Muscle layer of duodenum (tissue), 2 donors: ENCODE results near the gene TPSD1.
"Not testable (repeated sequence)": the region's sequence is repeated elsewhere in the genome, so short reads cannot be mapped to it uniquely, and the experiment has no call there.

Source experiments
- H3K27ac ChIP-seq: one replicate; pipeline ENCODE4 v1.7.0; 2013; ENCODE audit warnings: mild to moderate bottlenecking, low read length
- H3K27me3 ChIP-seq: one replicate; pipeline ENCODE4 v1.7.0; 2013; ENCODE audit warnings: low read depth, mild to moderate bottlenecking, control low read depth, low read length
- H3K36me3 ChIP-seq, 2 donors: one replicate each; pipeline ENCODE4 v1.7.0; 2013; ENCODE audit warnings: low read length in 2 of 2, control low read depth in 1 of 2, mild to moderate bottlenecking in 1 of 2; ENCODE audit not compliant: insufficient read depth in 2 of 2, control insufficient read depth in 1 of 2
- H3K4me1 ChIP-seq, 2 donors: one replicate each; pipeline ENCODE4 v1.7.0; 2013; ENCODE audit warnings: low read length in 2 of 2, mild to moderate bottlenecking in 2 of 2, control low read depth in 1 of 2, moderate library complexity in 1 of 2; ENCODE audit not compliant: insufficient read depth in 2 of 2, control insufficient read depth in 1 of 2
- H3K4me3 ChIP-seq, 2 donors: one replicate each; pipeline ENCODE4 v1.7.0; 2013; ENCODE audit warnings: low read length in 2 of 2, low read depth in 1 of 2, mild to moderate bottlenecking in 1 of 2
- H3K9me3 ChIP-seq, 2 donors: one replicate each; pipeline ENCODE4 v1.7.0; 2013; ENCODE audit warnings: low read length in 2 of 2, control low read depth in 1 of 2, mild to moderate bottlenecking in 1 of 2; ENCODE audit not compliant: control insufficient read depth in 1 of 2
- donor health status: healthy.

The TPSD1 gene

DNA sequence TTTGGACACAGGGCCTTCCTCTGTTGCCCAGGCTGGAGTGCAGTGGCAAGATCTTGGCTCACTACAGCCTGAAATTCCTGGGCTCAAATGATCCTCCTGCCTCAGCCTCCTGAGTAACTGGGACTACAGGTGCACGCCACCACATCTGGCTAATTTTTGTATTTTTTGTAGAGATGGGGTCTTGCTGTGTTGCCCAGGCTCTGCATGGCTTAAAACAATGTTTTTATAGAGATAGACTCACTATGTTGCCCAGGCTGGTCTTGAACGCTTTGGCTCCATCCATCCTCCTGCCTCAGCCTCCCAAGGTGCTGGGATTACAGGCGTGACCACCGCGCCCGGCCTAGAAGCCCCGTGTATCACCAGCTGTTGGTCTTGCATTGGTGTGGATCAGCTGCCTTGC is 13.5 kb downstream of the TPSD1 start:
- not testable (repeated sequence) for H3K36me3 ChIP-seq, H3K4me3 ChIP-seq, H3K27me3 ChIP-seq, H3K27ac ChIP-seq, H3K9me3 ChIP-seq, H3K4me1 ChIP-seq

- Histone ChIP-seq H3K4me3 (no peak overlapping the region), H3K36me3 (no peaks in the 10 kb centered on the region), H3K9me3 (peaks cover 0 to 3% of the 10 kb centered on the region in 2 donors), H3K4me1 (peaks cover 0 to 10% of the 10 kb centered on the region in 2 donors), H3K27ac (no peak overlapping the region), H3K27me3 (no peaks in the 10 kb centered on the region)
Observed at GRCh38 chr16:1271380-1271723, 15.5 kb downstream of the TPSD1 start.

DNA sequence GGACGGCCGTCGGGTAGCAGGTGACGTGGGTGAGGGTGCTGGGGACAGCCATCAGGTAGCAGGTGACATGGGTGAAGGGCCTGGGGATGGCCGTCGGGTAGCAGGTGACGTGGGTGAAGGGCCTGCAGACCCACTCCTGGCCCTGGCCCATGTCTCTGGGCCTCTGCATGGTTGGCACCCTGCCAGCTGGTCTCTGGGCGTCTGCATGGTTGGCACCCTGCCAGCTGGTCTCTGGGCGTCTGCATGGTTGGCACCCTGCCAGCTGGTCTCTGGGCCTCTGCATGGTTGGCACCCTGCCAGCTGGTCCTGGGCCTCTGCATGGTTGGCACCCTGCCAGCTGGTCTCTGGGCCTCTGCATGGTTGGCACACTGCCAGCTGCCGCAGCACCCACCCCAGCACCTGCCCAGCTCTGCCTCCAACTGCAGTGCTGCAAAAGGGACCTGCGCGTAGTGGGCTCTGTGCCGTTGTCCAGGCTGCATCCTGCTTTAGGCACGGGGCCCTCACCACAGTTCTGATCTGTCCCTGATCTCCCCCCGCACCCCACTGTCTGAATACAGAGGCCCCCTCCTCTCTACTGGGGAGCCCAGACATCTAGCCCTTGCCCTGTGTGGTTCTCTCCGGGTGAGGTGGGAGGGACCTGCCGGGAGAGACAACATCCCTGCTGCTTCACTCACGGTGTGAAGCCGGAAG is 16.0 kb downstream of the TPSD1 start:
- H3K4me1 ChIP-seq, H3K36me3 ChIP-seq, H3K4me3 ChIP-seq, H3K27ac ChIP-seq, H3K27me3 ChIP-seq, H3K9me3 ChIP-seq: not testable (repeated sequence)

DNA sequence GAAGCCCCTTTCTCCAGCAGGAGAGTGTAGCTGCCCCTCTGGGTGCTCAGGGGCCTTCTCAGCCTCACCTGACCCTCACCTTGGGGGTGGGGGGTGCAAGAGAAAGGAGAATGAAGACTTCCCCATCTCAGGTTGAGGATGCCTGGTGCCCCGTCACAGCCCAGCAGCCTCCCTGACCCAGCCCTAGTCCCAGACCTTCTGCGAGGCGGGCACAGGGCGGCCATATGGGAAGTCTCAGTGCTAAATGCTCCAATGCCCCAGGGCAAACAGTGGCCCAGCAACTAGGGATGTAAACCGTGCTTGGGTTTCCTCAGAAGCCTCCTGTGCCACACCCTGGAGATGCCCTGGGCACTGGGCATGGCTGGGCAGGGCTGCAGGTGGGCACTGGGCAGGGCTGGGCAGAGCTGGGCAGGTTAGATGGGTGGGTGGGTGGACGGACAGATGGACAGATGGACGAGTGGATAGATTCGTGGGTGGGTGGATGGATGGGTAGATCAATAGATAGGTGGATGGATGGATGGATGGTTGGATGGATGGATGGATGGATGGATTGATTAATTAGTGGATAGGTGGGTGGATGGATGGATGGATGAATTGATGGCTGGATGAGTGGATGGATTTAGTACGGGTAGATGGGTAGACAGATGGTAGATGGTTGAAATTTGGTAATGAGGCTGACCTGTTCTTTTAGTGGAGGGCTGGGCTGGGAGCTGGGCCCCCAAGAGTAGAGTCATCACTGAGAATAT is 16.8 kb downstream of the TPSD1 start:
- Histone ChIP-seq H3K9me3 (no peaks in the 10 kb centered on the region), H3K27me3 (no peaks in the 10 kb centered on the region), H3K4me1 (peaks cover 0 to 10% of the 10 kb centered on the region in 2 donors), H3K36me3 (no peaks in the 10 kb centered on the region), H3K27ac (no peak overlapping the region), H3K4me3 (no peak overlapping the region)

- no peak overlapping the region for H3K27ac ChIP-seq
- no peak overlapping the region for H3K4me3 ChIP-seq
- H3K4me1 ChIP-seq, result peaks cover 0 to 10% of the 10 kb centered on the region in 2 donors
- no peaks in the 10 kb centered on the region for H3K36me3 ChIP-seq
- H3K27me3 ChIP-seq, result no peaks in the 10 kb centered on the region
- no peaks in the 10 kb centered on the region for H3K9me3 ChIP-seq
Observed at GRCh38 chr16:1273816-1274215, 17.9 kb downstream of the TPSD1 start.

DNA sequence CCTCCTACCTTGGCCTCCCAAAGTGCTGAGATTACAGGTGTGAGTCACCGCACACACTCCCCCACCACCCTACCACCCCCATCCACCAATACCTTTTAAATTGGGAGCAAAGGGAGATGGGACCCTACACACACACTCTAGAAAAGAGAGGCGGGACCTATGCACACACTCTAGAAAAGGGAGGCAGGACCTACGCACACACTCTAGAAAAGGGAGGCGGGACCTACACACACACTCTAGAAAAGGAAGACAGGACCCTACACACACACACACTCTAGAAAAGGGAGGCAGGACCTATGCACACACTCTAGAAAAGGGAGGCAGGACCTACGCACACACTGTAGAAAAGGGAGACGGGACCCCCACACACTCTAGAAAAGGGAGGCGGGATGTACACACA is 18.9 kb downstream of the TPSD1 start:
- H3K36me3 ChIP-seq, result no peaks in the 10 kb centered on the region
- no peak overlapping the region for H3K27ac ChIP-seq
- no peaks in the 10 kb centered on the region for H3K9me3 ChIP-seq
- peaks cover 0 to 10% of the 10 kb centered on the region in 2 donors for H3K4me1 ChIP-seq
- no peak overlapping the region for H3K4me3 ChIP-seq
- H3K27me3 ChIP-seq, result no peaks in the 10 kb centered on the region

DNA sequence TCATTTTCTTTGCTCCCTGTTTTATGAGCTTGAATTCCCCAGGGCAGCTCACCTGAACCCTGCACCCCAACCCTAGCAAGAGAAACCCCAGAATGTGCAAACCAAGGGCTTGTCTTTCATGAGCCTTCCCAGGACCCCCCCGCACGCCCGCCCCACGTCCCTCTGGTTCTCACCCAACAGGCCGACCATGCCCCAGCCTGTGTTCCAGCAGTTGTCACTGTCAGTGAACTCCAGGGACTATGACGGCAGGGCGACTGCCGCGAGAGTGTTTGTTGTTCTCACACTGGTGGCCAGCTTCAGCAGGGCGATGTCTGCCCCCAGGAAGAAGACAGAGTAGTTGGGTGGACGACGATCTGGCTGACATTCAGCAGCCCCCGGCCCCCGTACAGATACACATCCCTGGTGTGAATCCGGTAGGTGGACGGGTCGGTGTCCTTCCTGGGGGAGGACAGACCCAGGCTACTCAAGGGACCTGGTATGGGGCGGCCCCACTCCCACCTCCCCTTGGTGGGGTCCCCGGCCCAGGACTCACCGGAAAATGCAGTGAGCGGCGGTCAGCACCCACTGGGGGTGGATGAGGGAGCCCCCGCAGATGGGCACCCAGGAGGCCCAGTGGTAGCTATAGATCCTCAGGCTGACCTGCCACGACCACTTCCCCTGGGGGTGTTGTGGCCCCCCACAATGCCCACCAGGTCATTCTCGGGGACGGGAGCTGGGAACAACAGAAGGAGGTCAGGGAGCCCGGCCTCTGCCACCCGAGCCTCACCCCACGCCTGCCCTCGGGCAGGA is 20.1 kb downstream of the TPSD1 start:
- H3K27me3 ChIP-seq, result no peaks in the 10 kb centered on the region
- no peaks in the 10 kb centered on the region for H3K36me3 ChIP-seq
- peaks cover 0 to 10% of the 10 kb centered on the region in 2 donors for H3K4me1 ChIP-seq
- H3K4me3 ChIP-seq, result no peak overlapping the region
- no peaks in the 10 kb centered on the region for H3K9me3 ChIP-seq
- no peak overlapping the region for H3K27ac ChIP-seq

- H3K36me3 ChIP-seq, result no peaks in the 10 kb centered on the region
- H3K27ac ChIP-seq, result no peak overlapping the region
- no peaks in the 10 kb centered on the region for H3K27me3 ChIP-seq
- no peak overlapping the region for H3K4me3 ChIP-seq
- H3K4me1 ChIP-seq, result peaks cover 0 to 8% of the 10 kb centered on the region in 2 donors
- H3K9me3 ChIP-seq, result no peaks in the 10 kb centered on the region
Observed at GRCh38 chr16:1276580-1276878, 20.7 kb downstream of the TPSD1 start.

GRCh38 chr16:1277151-1277598 is 21.3 kb downstream of the TPSD1 start:
- Histone ChIP-seq H3K27ac (no peak overlapping the region), H3K9me3 (no peaks in the 10 kb centered on the region), H3K36me3 (no peaks in the 10 kb centered on the region), H3K4me3 (no peak overlapping the region), H3K27me3 (no peaks in the 10 kb centered on the region), H3K4me1 (peaks cover 0 to 2% of the 10 kb centered on the region in 2 donors)

- no peaks in the 10 kb centered on the region for H3K4me1 ChIP-seq
- H3K27me3 ChIP-seq, result no peaks in the 10 kb centered on the region
Observed at GRCh38 chr16:1277617-1278282, 21.9 kb downstream of the TPSD1 start.

GRCh38 chr16:1278477-1278876 is 22.6 kb downstream of the TPSD1 start:
- no peaks in the 10 kb centered on the region for H3K27me3 ChIP-seq
- no peak overlapping the region for H3K27ac ChIP-seq
- H3K4me3 ChIP-seq, result no peak overlapping the region
- no peaks in the 10 kb centered on the region for H3K36me3 ChIP-seq
- no peaks in the 10 kb centered on the region for H3K4me1 ChIP-seq
- H3K9me3 ChIP-seq, result no peaks in the 10 kb centered on the region

More at GRCh38 chr16:1277617-1278282, 21.9 kb downstream of the TPSD1 start:
- Histone ChIP-seq H3K36me3 (no peaks in the 10 kb centered on the region), H3K27ac (no peak overlapping the region), H3K9me3 (no peaks in the 10 kb centered on the region), H3K4me3 (no peak overlapping the region)
